Activated naive CD8-positive, alpha-beta T cell treated with anti-CD3 and anti-CD28 coated beads for 36 hours (primary cell): Measurements from ENCODE around the gene WDR1. TPM values are rescaled to one million over a fixed set of nuclear protein-coding genes. Genes with fewer than 3 reads are reported as not detected.

ENCODE experiments used
- DNase-seq: peaks from one replicate; pipeline ENCODE4 v3.0.0; 2021
- H3K27ac Mint-ChIP-seq: one replicate; pipeline ENCODE4 v1.8.0; 2022; ENCODE audit warnings: mild to moderate bottlenecking, moderate library complexity, mixed read lengths
- H3K27me3 Mint-ChIP-seq: one replicate; pipeline ENCODE4 v1.8.0; 2022; ENCODE audit warnings: mild to moderate bottlenecking, mixed read lengths
- H3K36me3 Mint-ChIP-seq: one replicate; pipeline ENCODE4 v1.8.0; 2021; ENCODE audit warnings: mild to moderate bottlenecking, mixed read lengths
- H3K4me1 Mint-ChIP-seq: one replicate; pipeline ENCODE4 v1.8.0; 2021; ENCODE audit warnings: mixed read lengths
- H3K4me3 Mint-ChIP-seq: one replicate; pipeline ENCODE4 v1.8.0; 2022; ENCODE audit warnings: mild to moderate bottlenecking, moderate library complexity, mixed read lengths
- H3K9me3 Mint-ChIP-seq: one replicate; pipeline ENCODE4 v1.8.0; 2022; ENCODE audit warnings: mixed read lengths
- total RNA-seq, 2 experiments: library from RNA; stranded (reverse); gene quantifications; one replicate each; pipeline ENCODE4 v1.2.3, GENCODE V29; 2021

WDR1 gene
- total RNA-seq, 2 experiments from 2014 or later: 372 to 385 TPM

DNA sequence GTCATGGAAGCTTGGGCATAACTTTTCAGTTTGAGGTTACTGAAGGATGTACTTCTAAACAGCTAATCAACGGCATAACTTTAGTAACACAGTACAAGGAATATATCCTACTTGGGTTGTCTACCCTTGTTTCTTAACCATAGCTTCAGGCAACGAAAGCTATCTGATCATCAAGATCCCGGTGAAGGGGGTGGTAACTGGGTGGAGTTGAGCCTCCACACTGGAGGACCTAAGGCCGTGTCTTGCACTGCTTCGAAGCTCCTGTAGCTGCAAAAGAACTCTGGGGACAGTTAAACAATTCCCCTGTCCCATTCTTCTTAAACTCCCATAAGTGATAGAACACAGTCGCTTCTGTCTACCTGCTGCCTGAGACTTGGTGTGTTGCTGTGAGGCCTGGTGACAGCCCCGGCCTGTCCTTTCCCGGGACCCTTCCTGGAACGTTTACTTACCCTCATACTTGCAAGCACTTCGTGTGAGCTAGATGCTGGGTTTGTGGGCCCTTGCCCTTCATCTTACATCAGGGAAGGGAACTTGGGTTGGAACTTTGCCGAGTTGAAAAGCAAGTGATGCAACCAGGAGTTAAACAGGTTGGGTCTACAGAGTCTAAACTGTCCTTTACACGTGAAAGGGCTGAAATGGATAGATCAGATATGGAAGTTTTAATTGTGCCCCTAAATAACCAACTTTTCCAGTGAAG lies 5.8 kb upstream of the WDR1 start:
- Mint-ChIP-seq H3K4me1 (peaks cover 69% of the 10 kb centered on the region), H3K27me3 (no peaks in the 10 kb centered on the region), H3K4me3 (no peak overlapping the region), H3K36me3 (no peaks in the 10 kb centered on the region), H3K9me3 (no peaks in the 10 kb centered on the region), H3K27ac (peak overlapping the region; percentile 58)
- no peak for DNase-seq

DNA sequence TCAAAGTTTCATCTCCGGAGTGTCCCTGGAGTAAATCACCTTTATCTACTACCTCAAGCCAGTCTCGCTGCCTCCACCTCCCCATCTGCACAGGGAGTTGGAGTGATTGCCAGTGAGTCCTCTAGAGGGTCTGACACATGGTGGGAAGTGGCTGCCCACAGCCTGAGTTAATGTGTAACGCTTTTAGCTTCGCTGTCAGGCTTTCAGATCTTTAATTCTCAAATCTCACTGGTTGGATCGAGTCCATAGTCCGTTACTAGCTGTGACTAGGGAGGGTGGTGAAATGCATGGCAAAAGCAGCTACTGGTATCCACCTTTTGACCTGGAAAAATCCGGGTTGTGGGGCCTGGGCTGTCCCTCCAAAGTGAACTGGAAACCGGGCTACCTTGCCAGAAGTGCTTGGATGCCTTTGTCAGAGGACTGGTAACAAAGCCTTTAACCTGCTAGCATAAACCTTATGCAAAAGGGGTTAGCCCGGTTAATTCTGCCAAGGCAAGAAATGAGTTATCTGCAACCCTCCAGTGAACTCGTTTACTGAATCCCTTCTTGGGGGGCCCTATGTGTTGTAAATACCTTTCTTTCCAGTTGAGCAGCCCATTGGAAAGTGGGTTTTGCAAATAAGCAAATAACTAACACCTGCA lies 5.1 kb upstream of the WDR1 start:
- no peak for DNase-seq
- no peaks in the 10 kb centered on the region for H3K27me3 Mint-ChIP-seq
- no peaks in the 10 kb centered on the region for H3K9me3 Mint-ChIP-seq
- H3K27ac Mint-ChIP-seq: no peak overlapping the region
- H3K4me3 Mint-ChIP-seq: no peak overlapping the region
- H3K4me1 Mint-ChIP-seq: peaks cover 71% of the 10 kb centered on the region
- no peaks in the 10 kb centered on the region for H3K36me3 Mint-ChIP-seq

- H3K4me3 Mint-ChIP-seq: no peak overlapping the region
- H3K36me3 Mint-ChIP-seq: peaks cover under 1% of the 10 kb centered on the region
- H3K4me1 Mint-ChIP-seq: peaks cover 71% of the 10 kb centered on the region
- H3K27me3 Mint-ChIP-seq: no peaks in the 10 kb centered on the region
- no peak overlapping the region for H3K27ac Mint-ChIP-seq
- DNase-seq: no peak
- H3K9me3 Mint-ChIP-seq: no peaks in the 10 kb centered on the region
Observed at GRCh38 chr4:10120943-10121567, 4.5 kb upstream of the WDR1 start.

DNA sequence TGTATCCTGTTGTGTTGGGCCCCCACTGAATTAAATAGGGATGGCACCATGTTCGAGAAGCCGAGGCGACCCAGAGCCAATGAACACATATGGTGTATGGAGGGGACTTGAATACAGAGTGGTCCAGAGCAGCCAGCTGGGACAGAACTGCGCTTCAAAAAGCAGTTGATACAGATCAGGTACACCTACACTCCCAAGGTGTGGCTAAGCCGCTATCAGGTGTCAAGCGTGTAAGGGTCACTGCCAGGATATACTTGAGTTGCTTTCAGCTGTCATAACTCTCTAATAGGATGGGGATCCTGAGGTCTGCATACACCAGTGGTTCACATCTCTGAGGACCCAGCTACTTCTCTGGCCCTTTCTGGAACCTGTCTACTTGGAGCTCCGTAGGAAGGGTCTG lies 3.2 kb upstream of the WDR1 start:
- Mint-ChIP-seq H3K9me3 (no peaks in the 10 kb centered on the region), H3K4me1 (peaks cover 73% of the 10 kb centered on the region), H3K4me3 (no peak overlapping the region), H3K27ac (no peak overlapping the region), H3K36me3 (peaks cover 13% of the 10 kb centered on the region), H3K27me3 (no peaks in the 10 kb centered on the region)
- no peak for DNase-seq

DNA sequence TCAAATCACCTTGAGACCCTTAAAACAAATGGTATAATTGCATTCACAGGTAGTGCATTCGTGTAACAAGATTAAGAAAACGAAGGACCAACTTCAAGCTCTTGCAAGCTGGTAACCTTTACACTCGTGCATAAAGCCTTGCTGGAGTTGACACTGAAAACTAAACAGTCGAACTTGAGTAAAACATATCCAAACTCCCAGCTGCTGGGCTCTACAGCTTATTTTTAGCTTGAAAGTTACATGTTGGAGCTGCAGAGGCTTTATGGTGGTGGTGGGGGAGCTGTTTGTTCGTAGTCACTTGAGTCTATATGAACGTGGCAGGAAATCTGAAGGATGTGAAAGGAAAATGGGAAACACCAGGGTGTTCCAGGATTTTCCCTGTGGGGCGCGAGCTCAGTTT lies 2.7 kb upstream of the WDR1 start:
- Mint-ChIP-seq H3K9me3 (no peaks in the 10 kb centered on the region), H3K36me3 (peaks cover 18% of the 10 kb centered on the region), H3K27me3 (no peaks in the 10 kb centered on the region), H3K4me3 (no peak overlapping the region), H3K4me1 (peaks cover 73% of the 10 kb centered on the region), H3K27ac (no peak overlapping the region)
- DNase-seq: no peak

- peak; percentile 39 for DNase-seq
- Mint-ChIP-seq H3K4me1 (peaks cover 73% of the 10 kb centered on the region), H3K9me3 (no peaks in the 10 kb centered on the region), H3K4me3 (peak overlapping the region; percentile 90), H3K27me3 (no peaks in the 10 kb centered on the region), H3K36me3 (peaks cover 28% of the 10 kb centered on the region), H3K27ac (peak overlapping the region; percentile 98)
Observed at GRCh38 chr4:10118048-10119004, 1.7 kb upstream of the WDR1 start.

- Mint-ChIP-seq H3K36me3 (peaks cover 36% of the 10 kb centered on the region), H3K4me3 (peak overlapping the region; percentile 90), H3K27ac (peak overlapping the region; percentile 98), H3K9me3 (no peaks in the 10 kb centered on the region), H3K27me3 (no peaks in the 10 kb centered on the region), H3K4me1 (peaks cover 72% of the 10 kb centered on the region)
- peak; percentile 42 for DNase-seq
Observed at GRCh38 chr4:10117359-10118047, 904 bp upstream of the WDR1 start.

- Mint-ChIP-seq H3K27me3 (no peaks in the 10 kb centered on the region), H3K9me3 (no peaks in the 10 kb centered on the region), H3K4me3 (peak overlapping the region; percentile 95), H3K4me1 (peaks cover 75% of the 10 kb centered on the region), H3K36me3 (peaks cover 50% of the 10 kb centered on the region), H3K27ac (peak overlapping the region; percentile 92)
- DNase-seq: peak; percentile 77
Observed at GRCh38 chr4:10115797-10116568, 616 bp downstream of the WDR1 start.

DNA sequence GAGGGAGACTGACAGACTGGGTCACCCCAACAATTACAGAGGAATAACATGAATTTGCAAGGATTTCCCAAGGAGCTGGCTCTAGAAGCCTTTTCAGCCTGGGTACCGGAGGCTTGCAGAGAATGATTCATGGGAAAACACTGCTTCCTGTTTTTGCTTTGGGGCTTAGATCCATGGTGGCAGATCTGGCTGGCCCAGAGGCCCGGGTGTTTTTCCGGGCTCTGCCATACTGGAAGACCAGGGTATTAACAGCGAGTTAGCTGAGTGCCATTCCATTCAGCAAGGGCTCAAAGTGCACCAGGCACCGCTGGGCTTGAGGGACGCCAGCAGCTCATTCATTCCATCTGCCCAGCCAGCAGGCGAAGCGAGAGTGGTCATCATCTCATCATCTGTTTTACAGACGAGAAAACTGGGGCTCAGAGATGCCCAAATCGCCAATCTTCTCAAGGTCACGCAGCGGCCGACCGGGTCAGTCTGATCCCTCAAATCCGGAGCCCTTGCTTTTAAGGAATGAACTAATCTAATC lies 1.3 kb downstream of the WDR1 start:
- no peaks in the 10 kb centered on the region for H3K9me3 Mint-ChIP-seq
- peak overlapping the region; percentile 95 for H3K4me3 Mint-ChIP-seq
- H3K27ac Mint-ChIP-seq: peak overlapping the region; percentile 92
- DNase-seq: no peak
- H3K27me3 Mint-ChIP-seq: no peaks in the 10 kb centered on the region
- H3K36me3 Mint-ChIP-seq: peaks cover 56% of the 10 kb centered on the region
- H3K4me1 Mint-ChIP-seq: peaks cover 79% of the 10 kb centered on the region

- peaks cover 80% of the 10 kb centered on the region for H3K4me1 Mint-ChIP-seq
- H3K27me3 Mint-ChIP-seq: no peaks in the 10 kb centered on the region
- H3K27ac Mint-ChIP-seq: peak overlapping the region; percentile 79
- H3K36me3 Mint-ChIP-seq: peaks cover 63% of the 10 kb centered on the region
- no peaks in the 10 kb centered on the region for H3K9me3 Mint-ChIP-seq
- DNase-seq: no peak
- H3K4me3 Mint-ChIP-seq: peak overlapping the region; percentile 95
Observed at GRCh38 chr4:10114607-10115006, 2.0 kb downstream of the WDR1 start.

DNA sequence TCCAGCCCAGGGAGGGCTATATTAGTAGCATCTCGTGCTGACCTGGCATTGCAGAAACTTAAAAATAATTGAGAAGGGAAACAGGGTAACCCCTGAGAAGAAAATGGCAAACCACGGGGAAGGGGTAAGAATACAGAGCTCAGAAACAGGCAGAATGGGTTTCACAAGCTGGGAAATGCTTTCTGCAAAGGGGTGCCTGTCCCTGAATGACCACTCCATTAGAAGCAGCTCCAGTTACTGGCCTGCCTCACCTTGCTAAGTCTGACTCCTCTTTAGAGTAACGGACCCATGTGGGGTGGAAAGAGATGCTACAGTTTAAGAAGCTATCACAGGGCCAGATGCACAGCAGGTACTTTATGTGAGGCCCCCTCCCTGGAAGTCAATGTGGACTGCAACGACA lies 2.5 kb downstream of the WDR1 start:
- no peaks in the 10 kb centered on the region for H3K9me3 Mint-ChIP-seq
- DNase-seq: no peak

GRCh38 chr4:10113362-10114047 lies 3.1 kb downstream of the WDR1 start:
- H3K27me3 Mint-ChIP-seq: no peaks in the 10 kb centered on the region
- peaks cover 80% of the 10 kb centered on the region for H3K4me1 Mint-ChIP-seq
- peak overlapping the region; percentile 79 for H3K27ac Mint-ChIP-seq
- no peaks in the 10 kb centered on the region for H3K9me3 Mint-ChIP-seq
- DNase-seq: no peak
- peaks cover 72% of the 10 kb centered on the region for H3K36me3 Mint-ChIP-seq
- peak overlapping the region; percentile 65 for H3K4me3 Mint-ChIP-seq

More for the DNA sequence above, 2.5 kb downstream of the WDR1 start:
- H3K27ac Mint-ChIP-seq: peak overlapping the region; percentile 79
- no peaks in the 10 kb centered on the region for H3K27me3 Mint-ChIP-seq
- H3K4me3 Mint-ChIP-seq: peak overlapping the region; percentile 95
- peaks cover 66% of the 10 kb centered on the region for H3K36me3 Mint-ChIP-seq
- H3K4me1 Mint-ChIP-seq: peaks cover 80% of the 10 kb centered on the region

DNA sequence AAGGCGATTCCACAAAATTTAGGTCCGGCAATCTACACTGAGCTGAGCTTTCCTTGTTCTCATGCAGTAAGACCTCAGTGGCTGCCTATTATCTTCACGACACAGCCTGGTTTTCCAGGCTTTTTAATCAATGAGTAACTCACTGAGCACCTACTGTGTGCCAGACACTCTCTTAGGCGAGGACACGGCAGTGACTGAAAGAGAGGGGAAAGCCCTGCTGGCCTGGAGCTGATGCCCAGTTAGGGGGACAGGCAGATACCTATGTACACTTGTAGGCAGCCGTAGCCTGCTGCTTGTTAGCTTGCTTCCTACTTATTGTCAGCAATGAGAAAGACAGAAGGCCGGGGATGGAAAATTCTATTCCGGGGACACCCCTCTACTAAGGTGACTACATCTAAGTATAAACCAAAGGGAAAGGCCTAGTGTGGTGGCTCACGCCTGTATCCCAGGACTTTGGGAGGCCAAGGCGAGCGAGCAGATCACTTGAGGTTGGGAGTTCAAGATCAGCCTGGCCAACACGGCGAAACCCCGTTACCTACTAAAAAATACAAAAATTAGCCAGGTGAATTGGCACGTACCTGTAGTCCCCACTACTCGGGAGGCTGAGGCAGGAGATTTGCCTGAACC lies 3.8 kb downstream of the WDR1 start:
- Mint-ChIP-seq H3K27ac (no peak overlapping the region), H3K4me1 (peaks cover 80% of the 10 kb centered on the region), H3K9me3 (no peaks in the 10 kb centered on the region), H3K36me3 (peaks cover 77% of the 10 kb centered on the region), H3K27me3 (no peaks in the 10 kb centered on the region), H3K4me3 (peak overlapping the region; percentile 65)
- DNase-seq: no peak
